HAP-1 (cell line): ENCODE data around the gene NR3C2.
"Not testable (repeated sequence)": the region's sequence is repeated elsewhere in the genome, so short reads cannot be mapped to it uniquely, and the experiment has no call there.

ENCODE experiments used
- DNase-seq, 2 experiments: peaks; one replicate each; pipeline ENCODE4 v3.0.0-alpha.2; 2016 to 2020; ENCODE audit warnings: low spot score in 2 of 2
- H3K27me3 ChIP-seq: fragments of 250-450 bp; sonication (Bioruptor Pico); 2 replicates; pipeline ENCODE4 v1.5.1; 2020; ENCODE audit warnings: low read depth, mild to moderate bottlenecking, moderate library complexity
- H3K36me3 ChIP-seq: fragments of 250-450 bp; sonication (Bioruptor Pico); replicated peaks from 2 replicates; pipeline ENCODE4 v1.5.1; 2020; ENCODE audit warnings: mild to moderate bottlenecking
- H3K4me1 ChIP-seq: fragments of 250-450 bp; sonication (Bioruptor Pico); 2 replicates; pipeline ENCODE4 v1.5.1; 2020; ENCODE audit warnings: mild to moderate bottlenecking
- H3K4me3 ChIP-seq: fragments of 250-450 bp; sonication (Bioruptor Pico); 2 replicates; pipeline ENCODE4 v1.5.1; 2020; ENCODE audit warnings: mild to moderate bottlenecking, moderate library complexity
- H3K9me3 ChIP-seq: fragments of 250-450 bp; sonication (Bioruptor Pico); 2 replicates; pipeline ENCODE4 v1.5.1; 2020; ENCODE audit warnings: mild to moderate bottlenecking, moderate library complexity
- in situ Hi-C: fragments of 300-500 bp; cut with MboI; formaldehyde crosslinking; loops from 3 replicates; pipeline ENCODE4 v1.14.3; 2020; ENCODE audit warnings: low sequenced_read_pairs, inconsistent platforms, mixed read lengths

NR3C2 gene

DNA sequence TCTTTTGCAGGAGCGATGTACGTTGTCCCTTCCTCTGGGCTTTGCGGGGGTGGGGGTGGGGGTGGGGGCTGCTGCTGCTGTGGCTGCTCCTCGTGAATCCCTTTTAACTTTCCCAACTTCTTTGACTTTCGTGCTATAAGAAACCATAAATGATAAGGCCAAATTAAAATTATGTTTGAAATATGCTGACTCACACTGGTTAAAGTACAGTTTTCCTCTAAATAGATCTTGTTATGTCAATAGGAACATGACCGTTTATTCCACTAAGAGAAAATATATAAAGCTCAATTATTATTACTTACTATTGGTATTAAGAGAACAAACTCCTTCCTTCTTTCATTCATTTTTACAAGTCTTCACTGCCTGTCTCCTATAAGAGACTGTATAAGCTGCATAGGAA, 287.4 kb downstream of the NR3C2 start:
- Histone ChIP-seq H3K36me3 (no peaks in the 10 kb centered on the region), H3K4me3 (no peak overlapping the region), H3K27me3 (peaks cover 10% of the 10 kb centered on the region; the same call in 1 of the 2 replicates), H3K4me1 (peaks cover 11% of the 10 kb centered on the region), H3K9me3 (no peaks in the 10 kb centered on the region)
- DNase-seq, result no peak
- in situ Hi-C loops, result no loop called here

DNA sequence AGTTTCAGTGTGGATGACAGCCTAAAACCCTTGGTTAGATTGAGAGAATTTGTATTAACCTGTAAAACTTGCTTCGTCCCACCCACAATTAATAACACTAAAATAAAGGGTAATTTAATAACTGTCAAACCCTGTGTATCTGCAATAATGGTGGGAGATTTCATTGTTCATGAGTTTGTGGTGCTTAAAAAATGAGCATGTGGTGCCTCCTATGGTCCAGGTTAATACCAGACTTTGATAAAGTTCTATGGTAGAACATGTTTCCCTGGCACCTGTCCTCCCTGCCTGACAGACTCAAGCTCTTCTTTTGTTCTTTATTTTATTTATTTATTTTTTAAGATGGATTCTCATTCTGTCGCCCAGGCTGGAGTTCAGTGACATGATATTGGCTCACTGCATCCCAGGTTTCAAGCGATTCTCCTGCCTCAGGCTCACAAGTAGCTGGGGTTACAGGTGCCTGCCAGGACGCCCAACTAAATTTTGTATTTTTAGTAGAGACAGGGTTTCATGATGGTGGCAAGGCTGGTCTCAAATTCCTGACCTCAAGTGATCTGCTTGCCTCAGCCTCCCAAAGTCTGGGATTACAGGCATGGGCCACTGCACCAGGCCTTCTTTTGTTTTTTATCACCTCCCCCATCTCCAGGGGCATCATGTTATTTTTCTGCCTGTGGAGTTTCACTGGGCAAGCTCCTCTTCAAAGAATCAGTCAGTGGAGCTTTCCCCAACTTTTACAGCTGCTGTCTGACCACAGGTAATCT, 289.2 kb downstream of the NR3C2 start:
- Histone ChIP-seq H3K4me1 (peaks cover 11% of the 10 kb centered on the region), H3K36me3 (no peaks in the 10 kb centered on the region), H3K4me3 (no peak overlapping the region), H3K27me3 (peaks cover 1% of the 10 kb centered on the region; the same call in 1 of the 2 replicates), H3K9me3 (no peaks in the 10 kb centered on the region)
- in situ Hi-C loops, result no loop called here
- DNase-seq, result no peak

GRCh38 chr4:148151806-148152205, 290.4 kb downstream of the NR3C2 start:
- Histone ChIP-seq H3K4me1 (peaks cover 11% of the 10 kb centered on the region), H3K4me3 (no peak overlapping the region), H3K9me3 (no peaks in the 10 kb centered on the region), H3K27me3 (no peaks in the 10 kb centered on the region; the same call in 1 of the 2 replicates), H3K36me3 (no peaks in the 10 kb centered on the region)
- peak in 1 of 2 experiments; percentile 83 for DNase-seq
- in situ Hi-C loops, result no loop called here

- no peak for DNase-seq
- H3K27me3 ChIP-seq, result no peaks in the 10 kb centered on the region; the same call in 1 of the 2 replicates
- H3K36me3 ChIP-seq, result no peaks in the 10 kb centered on the region
- H3K4me1 ChIP-seq, result no peaks in the 10 kb centered on the region
- H3K4me3 ChIP-seq, result no peak overlapping the region
- in situ Hi-C loops, result no loop called here
- H3K9me3 ChIP-seq, result no peaks in the 10 kb centered on the region
These were observed 296.7 kb downstream of the NR3C2 start for GRCh38 chr4:148145475-148145874.

- no peak for DNase-seq
- Histone ChIP-seq H3K27me3 (no peaks in the 10 kb centered on the region; the same call in 1 of the 2 replicates), H3K36me3 (no peaks in the 10 kb centered on the region), H3K4me3 (no peak overlapping the region), H3K4me1 (no peaks in the 10 kb centered on the region), H3K9me3 (no peaks in the 10 kb centered on the region)
- in situ Hi-C loops, result no loop called here
These were observed 299.0 kb downstream of the NR3C2 start for GRCh38 chr4:148143174-148143573.

- H3K36me3 ChIP-seq, result no peaks in the 10 kb centered on the region
- DNase-seq, result no peak
- H3K4me1 ChIP-seq, result no peaks in the 10 kb centered on the region
- no peaks in the 10 kb centered on the region for H3K27me3 ChIP-seq
- no peak overlapping the region for H3K4me3 ChIP-seq
- in situ Hi-C loops, result no loop called here
- no peaks in the 10 kb centered on the region for H3K9me3 ChIP-seq
These were observed 300.7 kb downstream of the NR3C2 start for GRCh38 chr4:148141501-148141900.

DNA sequence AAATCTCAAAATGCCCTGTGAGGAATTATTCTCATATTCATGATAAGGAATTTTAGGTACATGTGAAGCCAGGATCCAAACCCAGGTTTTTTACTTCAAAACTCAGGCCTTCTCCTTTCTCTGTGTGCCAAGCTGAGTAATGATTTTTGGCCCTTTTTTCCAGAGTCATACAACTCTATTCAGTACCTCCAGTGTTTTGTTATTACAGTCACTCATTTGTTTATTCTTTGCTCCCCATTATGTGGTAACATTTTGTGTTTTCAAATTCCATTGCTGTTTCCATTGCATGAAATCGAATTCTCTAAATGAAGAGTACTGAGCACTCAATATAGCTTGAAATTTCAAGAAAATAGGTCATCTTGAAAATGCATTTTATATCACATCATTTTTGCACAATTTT, 315.4 kb downstream of the NR3C2 start:
- Histone ChIP-seq H3K9me3 (peaks cover 8% of the 10 kb centered on the region; the same call in 1 of the 2 replicates), H3K4me3 (no peak overlapping the region), H3K27me3 (no peaks in the 10 kb centered on the region), H3K4me1 (no peaks in the 10 kb centered on the region), H3K36me3 (no peaks in the 10 kb centered on the region)
- no peak for DNase-seq
- in situ Hi-C loops, result no loop called here

DNA sequence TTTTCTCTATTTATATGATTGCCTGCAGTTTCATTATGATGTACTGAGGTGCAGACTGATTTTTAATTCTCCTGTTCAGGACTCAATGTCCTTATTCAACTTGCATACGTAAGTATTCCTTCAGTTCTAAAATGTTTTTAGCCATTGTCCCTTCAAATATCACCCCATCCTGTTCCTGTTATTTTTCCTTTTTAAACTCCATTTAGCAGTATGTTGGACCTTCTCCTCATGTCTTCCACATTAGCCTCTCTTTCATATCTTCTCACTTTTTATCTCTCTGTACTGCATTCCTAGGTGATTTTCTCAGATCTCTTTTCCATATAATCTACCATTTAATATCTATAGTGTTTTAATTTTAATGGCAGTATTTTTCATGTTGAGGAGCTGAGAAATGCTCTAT, 317.7 kb downstream of the NR3C2 start:
- in situ Hi-C loops, result no loop called here
- Histone ChIP-seq H3K27me3 (no peaks in the 10 kb centered on the region), H3K4me3 (no peak overlapping the region), H3K36me3 (no peaks in the 10 kb centered on the region), H3K9me3 (peaks cover 8% of the 10 kb centered on the region; the same call in 1 of the 2 replicates), H3K4me1 (no peaks in the 10 kb centered on the region)
- DNase-seq, result no peak

DNA sequence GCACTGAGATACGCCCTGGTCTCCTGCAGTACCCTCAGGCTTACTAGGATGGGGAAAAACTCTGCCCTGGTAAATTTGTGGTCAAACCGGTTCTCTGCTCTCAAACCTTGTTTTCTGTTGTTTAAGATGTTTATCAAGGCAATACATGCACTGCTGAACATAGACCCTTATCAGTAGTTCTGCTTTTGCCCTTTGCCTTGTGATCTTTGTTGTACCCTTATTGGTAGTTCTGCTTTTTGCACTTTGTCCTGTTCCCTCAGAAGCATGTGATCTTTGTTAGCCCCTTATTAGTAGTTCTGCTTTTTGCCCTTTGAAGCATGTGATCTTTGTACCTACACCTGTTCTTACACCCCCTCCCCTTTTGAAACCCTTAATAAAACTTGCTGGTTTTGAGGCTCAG, 319.1 kb downstream of the NR3C2 start:
- H3K9me3 ChIP-seq, in situ Hi-C loops, H3K4me3 ChIP-seq, H3K4me1 ChIP-seq, H3K27me3 ChIP-seq, H3K36me3 ChIP-seq, DNase-seq: not testable (repeated sequence)

DNA sequence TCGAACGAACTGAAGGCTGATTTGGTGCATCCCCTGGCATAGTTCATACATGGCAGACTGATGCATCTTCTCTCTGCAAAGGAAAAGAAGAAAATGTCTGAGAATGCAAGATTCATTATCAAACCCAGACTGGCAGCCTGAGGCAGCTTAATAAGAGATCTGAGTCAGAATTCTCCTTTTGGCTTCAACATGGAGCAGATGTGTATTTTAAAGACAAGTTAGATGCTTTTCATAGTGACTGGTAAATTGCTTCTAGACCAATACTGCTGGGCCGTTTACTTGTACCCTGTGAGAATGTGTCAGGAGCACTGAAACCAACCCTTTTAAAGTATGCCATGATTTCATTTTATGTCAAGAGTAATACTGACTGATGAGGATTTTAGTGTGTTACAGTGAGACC, 322.0 kb downstream of the NR3C2 start:
- H3K4me1 ChIP-seq, result peaks cover 12% of the 10 kb centered on the region
- H3K4me3 ChIP-seq, result no peak overlapping the region
- no peak for DNase-seq
- peaks cover 8% of the 10 kb centered on the region; the same call in 1 of the 2 replicates for H3K9me3 ChIP-seq
- no peaks in the 10 kb centered on the region for H3K27me3 ChIP-seq
- no peaks in the 10 kb centered on the region for H3K36me3 ChIP-seq
- in situ Hi-C loops, result no loop called here

GRCh38 chr4:148118633-148119032, 323.6 kb downstream of the NR3C2 start:
- DNase-seq, result no peak
- in situ Hi-C loops, result no loop called here
- H3K27me3 ChIP-seq, result no peaks in the 10 kb centered on the region
- H3K9me3 ChIP-seq, result peaks cover 8% of the 10 kb centered on the region; the same call in 1 of the 2 replicates
- no peaks in the 10 kb centered on the region for H3K36me3 ChIP-seq
- H3K4me3 ChIP-seq, result no peak overlapping the region
- peaks cover 16% of the 10 kb centered on the region for H3K4me1 ChIP-seq

- H3K27me3 ChIP-seq, result no peaks in the 10 kb centered on the region
- in situ Hi-C loops, result no loop called here
- H3K4me3 ChIP-seq, result no peak overlapping the region
These were observed 324.0 kb downstream of the NR3C2 start for GRCh38 chr4:148118179-148118578.

DNA sequence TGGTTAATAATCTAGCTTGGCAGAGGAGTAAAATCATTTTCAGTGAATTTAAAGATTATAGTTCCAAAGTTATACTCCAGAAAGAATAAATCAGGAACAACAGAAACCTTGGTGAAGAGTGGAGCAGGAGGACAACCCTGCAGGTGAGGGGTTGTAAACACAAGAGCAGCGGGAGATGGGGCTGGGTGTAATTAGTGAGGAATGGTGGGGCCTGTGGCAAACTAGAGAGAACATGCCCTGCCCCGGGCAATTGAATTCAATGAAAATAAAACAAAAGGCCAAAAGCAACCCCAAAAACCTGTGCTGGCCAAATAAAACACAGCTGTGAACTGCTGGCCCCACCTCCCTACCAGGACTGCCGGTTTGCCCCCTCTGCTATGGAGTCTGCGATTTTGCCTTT, 325.2 kb downstream of the NR3C2 start:
- DNase-seq, result peak in 1 of 2 experiments; percentile 12
- H3K27me3 ChIP-seq, result no peaks in the 10 kb centered on the region
- no peaks in the 10 kb centered on the region for H3K9me3 ChIP-seq
- in situ Hi-C loops, result no loop called here
- H3K4me1 ChIP-seq, result peaks cover 23% of the 10 kb centered on the region
- H3K4me3 ChIP-seq, result no peak overlapping the region
- no peaks in the 10 kb centered on the region for H3K36me3 ChIP-seq

More at GRCh38 chr4:148118179-148118578, 324.0 kb downstream of the NR3C2 start:
- Histone ChIP-seq H3K36me3 (no peaks in the 10 kb centered on the region), H3K9me3 (peaks cover 7% of the 10 kb centered on the region; the same call in 1 of the 2 replicates), H3K4me1 (peaks cover 16% of the 10 kb centered on the region)
- no peak for DNase-seq

- peaks cover 30% of the 10 kb centered on the region for H3K4me1 ChIP-seq
- no peak for DNase-seq
- no peaks in the 10 kb centered on the region for H3K9me3 ChIP-seq
- H3K36me3 ChIP-seq, result no peaks in the 10 kb centered on the region
- in situ Hi-C loops, result no loop called here
- H3K27me3 ChIP-seq, result no peaks in the 10 kb centered on the region
- H3K4me3 ChIP-seq, result no peak overlapping the region
These were observed 325.9 kb downstream of the NR3C2 start for GRCh38 chr4:148116264-148116663.
